Transverse colon (tissue), 4 donors: Measurements from ENCODE around the gene TRIM8. TPM values are rescaled to one million over a fixed set of nuclear protein-coding genes. Genes with fewer than 3 reads are reported as not detected.

Experiments
- DNase-seq: peaks from one replicate; pipeline ENCODE4 v3.0.0-alpha.2; 2019
- H3K27ac ChIP-seq, 4 donors: fragments of 200-600 bp; sonication (generic); 2 replicates each; pipeline ENCODE4 v1.5.1; 2016 to 2018; ENCODE audit warnings: inconsistent platforms in 4 of 4
- H3K27me3 ChIP-seq: fragments of 200-600 bp; sonication (generic); 2 replicates; pipeline ENCODE4 v1.5.1; 2017; ENCODE audit warnings: inconsistent platforms
- H3K36me3 ChIP-seq, 4 donors: fragments of 200-600 bp; sonication (generic); 2 replicates each; pipeline ENCODE4 v1.5.1; 2017 to 2019; ENCODE audit warnings: inconsistent platforms in 4 of 4
- H3K4me1 ChIP-seq, 4 donors: fragments of 200-600 bp; sonication (generic); 2 replicates each; pipeline ENCODE4 v1.5.1; 2017 to 2020; ENCODE audit warnings: inconsistent platforms in 4 of 4
- H3K4me3 ChIP-seq, 4 donors: fragments of 200-600 bp; sonication (generic); 1 replicate in 1 of 4; 2 replicates in 3 of 4; pipeline versions ENCODE4 v1.5.1 to v1.6.1; 2017 to 2019; ENCODE audit warnings: inconsistent platforms in 4 of 4
- H3K9me3 ChIP-seq, 2 donors: fragments of 200-600 bp; sonication (generic); 2 replicates each; pipeline ENCODE4 v1.5.1; 2017 to 2019; ENCODE audit warnings: inconsistent platforms in 2 of 2
- CTCF ChIP-seq, 5 experiments: fragments of 200-600 bp in 3 of 5; fragments of 450-650 bp in 2 of 5; sonication (generic) in 3 of 5; IDR thresholded peaks; 1 replicate in 2 of 5; 2 replicates in 3 of 5; pipeline ENCODE4 v1.5.1; 2016 to 2017; ENCODE audit warnings: antibody characterized with exemption in 5 of 5, inconsistent platforms in 3 of 5, mild to moderate bottlenecking in 2 of 5, moderate library complexity in 1 of 5
- EP300 ChIP-seq: sonication (generic); formaldehyde crosslinking; IDR thresholded peaks from one replicate; pipeline ENCODE4 v1.6.1; 2017; ENCODE audit warnings: antibody characterized with exemption, low read depth
- POLR2A ChIP-seq: fragments of 450-650 bp; IDR thresholded peaks from one replicate; pipeline ENCODE4 v1.6.1; 2016; ENCODE audit warnings: antibody characterized with exemption, mild to moderate bottlenecking, moderate library complexity
- POLR2AphosphoS5 ChIP-seq, 3 donors: sonication (generic); formaldehyde crosslinking; IDR thresholded peaks; one replicate each; pipeline ENCODE4 v1.6.1; 2016; ENCODE audit warnings: antibody characterized with exemption in 3 of 3
- WGBS, 2 donors: methylation state at CpG; one replicate each; pipeline ENCODE4 v1.1.5; 2018; ENCODE audit warnings: low coverage in 1 of 2; 5-methylcytosine and 5-hydroxymethylcytosine counted together
- in situ Hi-C, 4 donors: fragments of 200-750 bp; cut with MboI; loops; one replicate each; pipeline versions ENCODE4 v1.15.0 to v1.15.1; 2017; ENCODE audit warnings: low sequenced_read_pairs in 3 of 4, low pct_ligation_motif_present in 1 of 4, low pct_unique_long_range_greater_than_20kb in 1 of 4
- intact Hi-C: fragments of 100-400 bp; cut with DNase I; formaldehyde crosslinking; loops from one replicate; pipeline ENCODE4 v1.15.1; 2023; ENCODE audit warnings: low total_unique reads
- total RNA-seq, 4 donors: library from RNA; depleted of rRNA; stranded (reverse); fragments of >200 nt; gene quantifications; one replicate each; pipeline ENCODE4 v1.1.0, GENCODE V29; 2016

Gene TRIM8
- total RNA-seq, 4 donors from 2014 or later: 59.1 to 108 (median 66.8) TPM

DNA sequence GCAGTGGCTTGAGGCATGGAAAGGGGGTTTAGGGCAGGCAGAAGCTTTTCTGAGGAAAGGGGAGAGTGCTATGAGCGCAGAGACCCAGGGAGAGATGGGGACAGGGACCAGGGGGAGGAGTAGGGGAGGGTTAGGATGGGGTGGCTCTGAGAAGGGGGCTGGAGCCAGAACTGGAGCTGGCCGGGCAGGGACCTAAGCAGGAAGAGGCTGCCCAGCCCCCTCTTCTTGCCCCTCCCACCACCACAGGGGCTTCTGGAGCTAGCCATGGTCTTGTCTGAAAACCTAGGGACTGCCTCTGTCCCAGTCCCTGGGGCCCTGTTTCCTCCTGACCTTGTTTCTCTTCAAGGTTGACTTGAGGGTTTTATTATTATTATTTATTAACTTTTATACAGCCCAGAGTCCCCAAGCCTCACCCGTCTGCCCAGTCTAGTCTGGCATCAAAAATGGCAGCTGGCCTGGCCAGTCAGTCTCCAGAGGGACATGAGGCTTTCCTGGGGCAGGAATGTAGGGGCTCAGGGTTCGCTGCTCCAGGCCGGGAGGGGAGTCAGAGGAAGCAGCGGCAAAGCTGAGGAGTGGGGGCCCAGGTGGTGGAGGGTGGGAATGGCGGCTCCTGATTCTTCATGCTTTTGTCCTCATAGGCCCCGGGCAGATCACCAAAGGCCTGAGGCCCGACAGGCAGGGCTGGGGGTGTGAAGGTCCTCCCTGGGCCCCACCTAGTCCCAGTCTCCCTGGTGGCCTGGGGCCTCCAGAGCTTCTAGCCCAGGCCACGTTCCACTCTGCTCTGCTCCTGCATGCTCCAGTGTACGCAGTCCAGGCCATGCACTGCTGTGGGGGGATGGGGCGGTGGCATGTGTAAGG lies 5.7 kb downstream of the TRIM8 start:
- no peak for DNase-seq
- H3K36me3 ChIP-seq: peaks cover 0 to 13% (median 0%) of the 10 kb centered on the region in 4 donors
- no peaks in the 10 kb centered on the region for H3K27me3 ChIP-seq
- no peak for TF ChIP-seq POLR2AphosphoS5 (IDR thresholded peaks at IDR 0.05)
- no peak for TF ChIP-seq EP300
- no peak for TF ChIP-seq POLR2A
- no peak for TF ChIP-seq CTCF (IDR thresholded peaks at IDR 0.05)
- peak overlapping the region; percentile 96 to 100 (median 100) for H3K27ac ChIP-seq
- H3K4me3 ChIP-seq: peak overlapping the region in 1 of 4 donors; percentile 94
- intact Hi-C loops: no loop called here
- in situ Hi-C loops: no loop called here
- H3K4me1 ChIP-seq: peaks cover 51 to 67% (median 57%) of the 10 kb centered on the region in 4 donors
- no peaks in the 10 kb centered on the region for H3K9me3 ChIP-seq
- WGBS, 2 donors: 76 to 78% methylated on average over 1 to 12 of the region's 12 CpGs

GRCh38 chr10:102650655-102651454 lies 6.6 kb downstream of the TRIM8 start:
- no peak for TF ChIP-seq CTCF (IDR thresholded peaks at IDR 0.05)
- TF ChIP-seq POLR2A: no peak
- TF ChIP-seq POLR2AphosphoS5 (IDR thresholded peaks at IDR 0.05): no peak
- TF ChIP-seq EP300: no peak
- Histone ChIP-seq H3K4me3 (no peak overlapping the region), H3K27me3 (no peaks in the 10 kb centered on the region), H3K9me3 (no peaks in the 10 kb centered on the region), H3K36me3 (peaks cover 0 to 21% (median 0%) of the 10 kb centered on the region in 4 donors), H3K4me1 (peaks cover 51 to 68% (median 57%) of the 10 kb centered on the region in 4 donors), H3K27ac (peak overlapping the region; percentile 96 to 100 (median 100))
- WGBS, 2 donors: 60% methylated on average over 11 of the region's 11 CpGs; no CpG with 5 or more reads in 1 of the 2 donors
- intact Hi-C loops (no loop called here), in situ Hi-C loops (no loop called here)
- DNase-seq: no peak

DNA sequence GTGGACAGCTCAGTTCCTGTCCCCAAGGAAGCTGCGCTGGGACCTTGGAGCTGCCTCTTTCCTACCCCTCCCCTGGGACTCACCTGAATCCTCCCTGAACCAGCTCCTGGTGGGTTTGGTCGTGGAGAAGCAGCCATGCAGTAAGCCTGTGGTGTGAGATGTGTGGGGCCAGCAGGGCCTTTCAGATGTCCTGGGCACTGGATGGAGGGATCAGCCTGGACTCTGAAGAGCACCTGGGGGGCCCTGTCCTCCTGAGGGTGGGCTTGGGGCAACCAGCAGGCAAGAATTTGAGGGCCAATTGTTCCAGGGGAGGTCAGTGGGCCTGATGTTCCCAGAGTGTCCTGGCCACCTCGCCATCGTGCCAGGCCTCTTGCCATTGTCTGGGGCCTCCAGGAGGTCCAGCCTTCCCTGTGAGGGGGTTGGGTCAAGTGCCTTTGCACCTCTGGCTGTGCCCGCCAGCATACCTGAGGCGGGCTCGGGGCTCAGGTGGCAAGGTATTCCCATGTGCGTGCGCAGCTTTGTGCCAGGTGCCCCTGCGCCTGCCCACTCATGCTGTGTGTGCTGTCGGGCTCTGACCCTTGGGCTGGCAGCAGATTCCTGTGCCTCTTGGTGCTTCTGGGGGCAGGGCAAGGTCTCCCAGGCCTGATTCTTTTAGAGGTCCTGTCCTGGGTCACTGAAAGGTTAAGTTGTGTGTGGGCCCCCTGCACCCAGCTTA lies 7.3 kb downstream of the TRIM8 start:
- no peak for DNase-seq
- TF ChIP-seq EP300: no peak
- no peak for TF ChIP-seq POLR2AphosphoS5 (IDR thresholded peaks at IDR 0.05)
- no peak for TF ChIP-seq POLR2A
- TF ChIP-seq CTCF (IDR thresholded peaks at IDR 0.05): no peak
- intact Hi-C loops: no loop called here
- no peak overlapping the region for H3K4me3 ChIP-seq
- H3K36me3 ChIP-seq: peaks cover 0 to 27% (median 0%) of the 10 kb centered on the region in 4 donors
- H3K9me3 ChIP-seq: no peaks in the 10 kb centered on the region
- no peaks in the 10 kb centered on the region for H3K27me3 ChIP-seq
- H3K27ac ChIP-seq: peak overlapping the region; percentile 60 to 100 (median 98)
- in situ Hi-C loops: no loop called here
- peaks cover 51 to 69% (median 54%) of the 10 kb centered on the region in 4 donors for H3K4me1 ChIP-seq
- 80% methylated on average over 10 of the region's 11 CpGs; no CpG with 5 or more reads in 1 of the 2 donors for WGBS, 2 donors
